HG03196 (cell line): ENCODE results near the gene SMOC2.
"Not testable (repeated sequence)": the region's sequence is repeated elsewhere in the genome, so short reads cannot be mapped to it uniquely, and the experiment has no call there.

Source experiments
- ATAC-seq: cut with Tn5 transposase; IDR thresholded peaks from one replicate; pipeline ENCODE4 v1.9.1; 2021; ENCODE audit not compliant: unreplicated experiment

SMOC2 gene

GRCh38 chr6:168597471-168597875 lies 156.5 kb downstream of the SMOC2 start:
- ATAC-seq, result no peak

- ATAC-seq, result no peak
These were observed 157.5 kb downstream of the SMOC2 start for GRCh38 chr6:168598251-168599117.

GRCh38 chr6:168599118-168599494 lies 158.1 kb downstream of the SMOC2 start:
- ATAC-seq, result no peak

- ATAC-seq, result no peak
These were observed 158.9 kb downstream of the SMOC2 start for GRCh38 chr6:168599769-168600330.

- no peak for ATAC-seq
These were observed 159.4 kb downstream of the SMOC2 start for GRCh38 chr6:168600381-168600780.

- no peak for ATAC-seq
These were observed 160.1 kb downstream of the SMOC2 start for GRCh38 chr6:168601111-168601510.

- no peak for ATAC-seq
These were observed 160.6 kb downstream of the SMOC2 start for GRCh38 chr6:168601546-168601945.

GRCh38 chr6:168602576-168602975 lies 161.6 kb downstream of the SMOC2 start:
- no peak for ATAC-seq

- no peak for ATAC-seq
These were observed 162.2 kb downstream of the SMOC2 start for GRCh38 chr6:168603234-168603633.

GRCh38 chr6:168605964-168606363 lies 165.0 kb downstream of the SMOC2 start:
- no peak for ATAC-seq

- no peak for ATAC-seq
These were observed 165.7 kb downstream of the SMOC2 start for GRCh38 chr6:168606722-168607121.

GRCh38 chr6:168607272-168608112 lies 166.5 kb downstream of the SMOC2 start:
- ATAC-seq, result no peak

GRCh38 chr6:168608113-168608400 lies 167.1 kb downstream of the SMOC2 start:
- ATAC-seq, result no peak

GRCh38 chr6:168609026-168609685 lies 168.2 kb downstream of the SMOC2 start:
- no peak for ATAC-seq

- no peak for ATAC-seq
These were observed 169.0 kb downstream of the SMOC2 start for GRCh38 chr6:168609914-168610490.

GRCh38 chr6:168610966-168611365 lies 170.0 kb downstream of the SMOC2 start:
- ATAC-seq, result not testable (repeated sequence)

- no peak for ATAC-seq
These were observed 170.7 kb downstream of the SMOC2 start for GRCh38 chr6:168611691-168612090.

GRCh38 chr6:168612586-168612985 lies 171.6 kb downstream of the SMOC2 start:
- no peak for ATAC-seq

GRCh38 chr6:168615837-168616236 lies 174.9 kb downstream of the SMOC2 start:
- ATAC-seq, result no peak

GRCh38 chr6:168616816-168617765 lies 176.1 kb downstream of the SMOC2 start:
- no peak for ATAC-seq
